ENCODE results near the gene SMC1B.

The SMC1B gene, protein sequence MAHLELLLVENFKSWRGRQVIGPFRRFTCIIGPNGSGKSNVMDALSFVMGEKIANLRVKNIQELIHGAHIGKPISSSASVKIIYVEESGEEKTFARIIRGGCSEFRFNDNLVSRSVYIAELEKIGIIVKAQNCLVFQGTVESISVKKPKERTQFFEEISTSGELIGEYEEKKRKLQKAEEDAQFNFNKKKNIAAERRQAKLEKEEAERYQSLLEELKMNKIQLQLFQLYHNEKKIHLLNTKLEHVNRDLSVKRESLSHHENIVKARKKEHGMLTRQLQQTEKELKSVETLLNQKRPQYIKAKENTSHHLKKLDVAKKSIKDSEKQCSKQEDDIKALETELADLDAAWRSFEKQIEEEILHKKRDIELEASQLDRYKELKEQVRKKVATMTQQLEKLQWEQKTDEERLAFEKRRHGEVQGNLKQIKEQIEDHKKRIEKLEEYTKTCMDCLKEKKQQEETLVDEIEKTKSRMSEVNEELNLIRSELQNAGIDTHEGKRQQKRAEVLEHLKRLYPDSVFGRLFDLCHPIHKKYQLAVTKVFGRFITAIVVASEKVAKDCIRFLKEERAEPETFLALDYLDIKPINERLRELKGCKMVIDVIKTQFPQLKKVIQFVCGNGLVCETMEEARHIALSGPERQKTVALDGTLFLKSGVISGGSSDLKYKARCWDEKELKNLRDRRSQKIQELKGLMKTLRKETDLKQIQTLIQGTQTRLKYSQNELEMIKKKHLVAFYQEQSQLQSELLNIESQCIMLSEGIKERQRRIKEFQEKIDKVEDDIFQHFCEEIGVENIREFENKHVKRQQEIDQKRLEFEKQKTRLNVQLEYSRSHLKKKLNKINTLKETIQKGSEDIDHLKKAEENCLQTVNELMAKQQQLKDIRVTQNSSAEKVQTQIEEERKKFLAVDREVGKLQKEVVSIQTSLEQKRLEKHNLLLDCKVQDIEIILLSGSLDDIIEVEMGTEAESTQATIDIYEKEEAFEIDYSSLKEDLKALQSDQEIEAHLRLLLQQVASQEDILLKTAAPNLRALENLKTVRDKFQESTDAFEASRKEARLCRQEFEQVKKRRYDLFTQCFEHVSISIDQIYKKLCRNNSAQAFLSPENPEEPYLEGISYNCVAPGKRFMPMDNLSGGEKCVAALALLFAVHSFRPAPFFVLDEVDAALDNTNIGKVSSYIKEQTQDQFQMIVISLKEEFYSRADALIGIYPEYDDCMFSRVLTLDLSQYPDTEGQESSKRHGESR

DNA sequence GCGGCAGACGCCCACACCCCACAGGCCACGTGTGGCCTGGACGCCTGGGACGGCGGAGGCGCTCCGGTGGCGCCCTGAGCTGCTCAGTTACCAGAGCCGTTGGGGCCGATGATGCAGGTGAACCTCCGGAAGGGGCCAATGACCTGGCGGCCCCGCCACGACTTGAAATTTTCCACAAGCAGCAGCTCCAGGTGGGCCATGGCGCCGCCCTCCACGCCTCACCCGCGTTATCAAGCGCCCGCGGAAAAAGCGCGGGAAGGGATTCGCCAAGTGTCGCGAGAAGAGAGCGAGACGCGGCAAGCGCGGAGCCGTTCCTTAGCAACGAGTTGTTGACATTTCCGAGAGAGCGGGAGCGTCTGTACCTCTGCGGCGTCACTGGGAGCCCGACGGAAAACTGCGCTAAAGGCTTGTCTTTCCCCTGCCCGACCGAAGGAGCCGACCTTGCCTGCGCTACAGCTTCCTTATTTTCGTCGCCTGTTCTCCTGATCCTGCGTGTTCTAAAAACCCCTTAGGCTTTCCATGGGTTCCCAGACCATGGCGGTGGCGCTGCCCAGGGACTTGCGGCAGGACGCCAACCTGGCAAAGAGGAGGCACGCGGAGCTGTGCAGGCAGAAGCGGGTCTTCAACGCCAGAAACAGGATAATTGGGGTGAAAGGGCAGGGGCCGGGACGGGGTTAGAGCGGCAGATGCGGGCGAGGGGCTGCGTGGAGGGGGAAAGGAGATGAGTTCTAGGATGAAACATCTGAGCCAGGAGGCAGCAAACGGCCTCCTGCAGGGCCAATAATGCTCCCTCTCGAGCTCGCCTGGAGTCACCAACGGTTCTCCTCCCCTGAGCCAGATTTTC, at the start of gene SMC1B, which contains the start of gene RIBC2:
SMC1B (minus strand) TSS at position 232 of the 844 bp plus-strand sequence; CDS start at position 200, 32 bp downstream.
RIBC2 (plus strand) TSS at position 326 of the 844 bp plus-strand sequence; CDS start at position 520, 194 bp downstream.
- peak within 1 kb of the TSS; percentile 85 for H3K27ac Mint-ChIP-seq

DNA sequence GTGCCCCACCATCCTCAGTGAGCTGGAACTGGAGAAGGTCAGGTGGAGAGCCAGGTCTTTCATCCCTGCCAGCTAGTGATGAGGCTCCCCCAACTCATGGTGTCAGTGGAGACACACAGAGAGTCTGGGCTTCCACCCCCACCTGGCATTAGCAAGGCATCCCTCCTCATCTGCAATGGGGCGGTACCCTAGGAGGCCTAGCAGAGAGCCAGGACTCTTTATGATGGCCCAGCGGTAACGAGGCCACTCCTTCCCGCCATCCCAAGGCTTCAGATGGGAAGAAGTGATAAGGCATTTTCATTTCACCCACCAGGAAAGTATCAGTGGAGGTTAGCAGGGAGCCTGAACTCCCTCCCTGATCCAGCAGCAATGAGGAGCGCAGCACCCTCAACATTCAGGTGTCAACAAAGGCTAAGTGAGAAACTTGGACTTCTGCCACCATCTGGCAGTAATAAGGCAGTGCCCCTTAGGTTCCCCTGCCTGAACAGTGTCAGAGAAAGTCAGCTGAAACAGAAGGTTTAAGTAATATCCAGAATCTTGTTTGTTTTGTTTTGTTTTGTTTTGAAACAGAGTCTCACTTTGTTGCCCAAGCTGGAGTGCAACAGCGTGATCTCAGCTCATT, 48.7 kb upstream of the SMC1B start:
- no peaks in the 10 kb centered on the region for H3K4me1 Mint-ChIP-seq (ENCODE audit: low read depth)
- H3K4me3 Mint-ChIP-seq: no peak overlapping the region
- DNase-seq: no peak
- H3K27me3 Mint-ChIP-seq: peaks cover 12% of the 10 kb centered on the region
- H3K36me3 Mint-ChIP-seq (ENCODE audit: low read depth): no peaks in the 10 kb centered on the region
- peaks cover 4% of the 10 kb centered on the region for H3K9me3 Mint-ChIP-seq
- no peak overlapping the region for H3K27ac Mint-ChIP-seq

More for the DNA sequence above, at the start of gene SMC1B, which contains the start of gene RIBC2:
- Mint-ChIP-seq H3K36me3 (ENCODE audit: low read depth) (peaks cover 18% of the 10 kb centered on the region), H3K4me1 (ENCODE audit: low read depth) (peaks cover 16% of the 10 kb centered on the region), H3K9me3 (no peaks in the 10 kb centered on the region), H3K27me3 (peaks cover 9% of the 10 kb centered on the region), H3K4me3 (peak within 1 kb of the TSS; percentile 81)
- peak; percentile 87 for DNase-seq

DNA sequence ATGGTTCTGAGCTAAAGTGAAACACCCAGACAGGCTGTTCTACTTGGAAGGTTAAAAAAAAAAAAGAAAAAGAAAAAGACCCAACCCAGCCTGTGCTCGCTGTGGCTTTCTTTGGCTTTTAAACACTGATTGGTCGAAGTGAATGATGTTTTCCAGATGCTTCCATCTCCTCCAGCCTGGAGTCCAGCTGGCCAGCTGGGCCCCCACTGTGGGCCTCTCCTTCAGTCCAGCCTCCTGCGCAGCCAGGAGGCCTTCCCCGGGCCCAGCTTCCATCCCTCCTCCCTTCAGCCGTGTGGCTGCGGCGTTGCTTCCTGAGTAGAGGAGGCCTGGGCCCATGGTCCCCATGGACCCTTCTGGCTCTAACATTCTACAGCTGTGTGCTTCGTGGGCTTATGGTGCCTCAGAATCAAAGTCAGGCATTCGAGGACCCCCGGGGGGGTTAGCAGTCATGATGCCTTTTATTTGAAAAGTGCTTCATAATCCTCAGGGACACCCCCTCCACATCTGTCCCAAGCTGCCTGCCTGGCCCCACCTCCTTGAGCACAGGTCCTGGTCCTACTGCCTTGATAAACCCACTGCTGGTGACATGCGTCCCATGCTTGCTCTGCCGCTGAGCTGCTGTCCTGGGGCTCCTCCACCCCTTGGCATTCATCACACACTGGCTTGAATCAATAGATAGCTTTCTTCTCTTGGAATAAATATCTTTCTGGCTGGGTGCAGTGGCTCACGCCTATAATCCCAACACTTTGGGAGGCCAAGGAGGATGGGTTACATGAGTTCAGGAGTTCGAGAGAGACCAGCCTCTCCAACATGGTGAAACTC, 47.1 kb upstream of the SMC1B start:
- Mint-ChIP-seq H3K27me3 (peaks cover 14% of the 10 kb centered on the region), H3K4me3 (no peak overlapping the region), H3K27ac (no peak overlapping the region), H3K4me1 (ENCODE audit: low read depth) (no peaks in the 10 kb centered on the region), H3K36me3 (ENCODE audit: low read depth) (no peaks in the 10 kb centered on the region), H3K9me3 (no peaks in the 10 kb centered on the region)
- no peak for DNase-seq

DNA sequence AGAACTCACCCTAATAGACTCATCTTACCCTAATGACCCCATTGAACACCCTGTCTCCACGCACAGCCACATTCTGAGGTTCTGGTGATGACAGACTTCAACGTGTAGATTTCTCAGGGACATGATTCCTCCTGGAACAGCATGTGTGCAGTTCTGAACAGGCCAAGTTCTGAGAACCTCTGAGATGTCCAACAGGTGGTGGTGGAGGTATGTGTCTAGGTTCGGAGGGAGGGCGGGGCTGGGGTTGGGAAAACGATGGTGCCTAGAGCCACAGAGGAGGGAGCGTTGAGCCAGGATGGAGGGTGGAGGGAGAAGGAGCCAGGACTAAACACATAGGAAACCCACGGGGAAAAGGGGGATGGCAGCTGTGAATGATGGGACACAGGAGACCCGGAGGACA, 45.8 kb upstream of the SMC1B start:
- no peaks in the 10 kb centered on the region for H3K9me3 Mint-ChIP-seq
- H3K27me3 Mint-ChIP-seq: peaks cover 7% of the 10 kb centered on the region
- H3K4me1 Mint-ChIP-seq (ENCODE audit: low read depth): no peaks in the 10 kb centered on the region
- H3K4me3 Mint-ChIP-seq: no peak overlapping the region
- no peak for DNase-seq
- H3K27ac Mint-ChIP-seq: no peak overlapping the region
- no peaks in the 10 kb centered on the region for H3K36me3 Mint-ChIP-seq (ENCODE audit: low read depth)

DNA sequence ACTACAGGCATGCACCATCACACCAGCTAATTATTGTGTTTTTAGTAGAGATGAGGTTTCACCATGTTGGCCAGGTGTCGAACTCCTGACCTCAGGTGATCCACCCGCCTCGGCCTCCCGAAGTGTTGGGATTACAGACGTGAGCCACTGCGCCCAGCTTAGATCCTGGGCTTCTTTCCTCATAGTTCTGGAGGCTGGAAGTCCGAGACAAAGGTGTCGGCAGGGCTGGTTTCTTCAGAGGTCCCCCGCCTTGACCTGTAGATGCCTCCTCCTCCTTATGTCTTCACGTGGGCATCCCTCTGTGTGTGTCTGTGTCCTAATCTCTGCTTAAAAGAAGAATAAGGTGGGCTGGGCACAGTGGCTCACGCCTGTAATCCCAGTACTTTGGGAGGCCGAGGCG, 45.1 kb upstream of the SMC1B start:
- Mint-ChIP-seq H3K4me3 (no peak overlapping the region), H3K4me1 (ENCODE audit: low read depth) (no peaks in the 10 kb centered on the region), H3K27me3 (peaks cover 7% of the 10 kb centered on the region), H3K36me3 (ENCODE audit: low read depth) (no peaks in the 10 kb centered on the region), H3K9me3 (no peaks in the 10 kb centered on the region), H3K27ac (no peak overlapping the region)
- no peak for DNase-seq

DNA sequence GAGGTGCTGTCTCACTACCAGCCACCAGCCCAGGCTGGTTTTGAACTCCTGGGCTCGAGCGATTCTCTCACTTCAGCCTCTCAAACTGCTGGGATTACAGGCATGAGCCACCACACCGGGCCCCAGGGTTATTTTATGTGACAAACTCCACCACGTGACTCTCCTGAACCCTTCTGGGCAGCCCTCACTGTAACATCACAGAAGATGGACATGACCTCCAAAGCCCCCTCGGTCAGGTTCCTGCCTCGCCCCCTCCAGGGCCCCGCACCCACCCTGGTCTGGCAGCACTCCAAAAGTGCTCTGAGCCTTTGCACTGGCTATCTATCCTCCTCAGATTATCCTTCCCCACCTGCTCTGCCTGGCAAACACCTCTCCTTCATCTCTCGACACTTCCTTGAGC, 43.4 kb upstream of the SMC1B start:
- no peak overlapping the region for H3K27ac Mint-ChIP-seq
- peaks cover 13% of the 10 kb centered on the region for H3K27me3 Mint-ChIP-seq
- DNase-seq: no peak
- H3K4me3 Mint-ChIP-seq: no peak overlapping the region
- no peaks in the 10 kb centered on the region for H3K4me1 Mint-ChIP-seq (ENCODE audit: low read depth)
- no peaks in the 10 kb centered on the region for H3K9me3 Mint-ChIP-seq
- H3K36me3 Mint-ChIP-seq (ENCODE audit: low read depth): no peaks in the 10 kb centered on the region

DNA sequence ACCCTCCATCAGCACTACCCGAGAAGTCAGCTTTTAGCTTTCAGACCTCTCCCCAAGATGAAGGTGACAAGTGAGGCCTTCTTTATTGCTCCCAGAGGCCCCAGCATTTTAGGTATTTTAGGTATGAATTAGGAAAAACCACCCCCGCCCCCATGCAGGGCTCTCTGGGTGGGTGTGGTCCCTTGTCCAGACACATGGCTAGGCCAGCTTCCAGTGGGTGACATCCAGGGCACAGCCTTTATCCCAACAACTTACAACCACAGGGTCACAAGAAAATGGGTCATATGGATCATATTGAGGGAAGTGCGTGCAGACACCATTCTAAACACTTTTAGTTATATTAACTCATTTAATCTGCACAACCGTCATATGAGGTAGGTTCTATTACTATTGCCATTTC, 42.2 kb upstream of the SMC1B start:
- no peak overlapping the region for H3K4me3 Mint-ChIP-seq
- no peaks in the 10 kb centered on the region for H3K9me3 Mint-ChIP-seq
- H3K27ac Mint-ChIP-seq: no peak overlapping the region
- DNase-seq: no peak
- no peaks in the 10 kb centered on the region for H3K4me1 Mint-ChIP-seq (ENCODE audit: low read depth)
- H3K27me3 Mint-ChIP-seq: peaks cover 15% of the 10 kb centered on the region
- no peaks in the 10 kb centered on the region for H3K36me3 Mint-ChIP-seq (ENCODE audit: low read depth)

DNA sequence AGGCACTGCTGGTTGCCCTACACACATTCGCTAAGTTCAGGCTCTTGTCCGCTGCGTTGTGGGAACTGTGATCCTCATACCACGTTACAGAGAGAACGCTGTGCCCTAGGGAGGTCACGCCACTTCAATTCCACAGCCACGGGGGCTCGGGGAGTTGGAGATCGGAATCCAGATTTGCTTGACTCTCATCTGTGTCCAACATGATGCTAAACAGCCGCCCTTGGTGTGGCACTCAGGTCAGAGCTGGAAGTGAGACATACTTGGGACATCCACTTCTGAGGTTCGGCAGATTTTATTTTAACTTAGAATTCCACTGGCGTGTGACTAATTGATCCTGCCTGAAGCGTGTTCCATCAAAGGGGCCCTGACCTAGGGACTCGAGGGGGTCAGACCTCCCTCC, 41.8 kb upstream of the SMC1B start:
- Mint-ChIP-seq H3K36me3 (ENCODE audit: low read depth) (no peaks in the 10 kb centered on the region), H3K27me3 (peaks cover 15% of the 10 kb centered on the region), H3K4me1 (ENCODE audit: low read depth) (no peaks in the 10 kb centered on the region), H3K9me3 (no peaks in the 10 kb centered on the region), H3K4me3 (no peak overlapping the region), H3K27ac (no peak overlapping the region)
- DNase-seq: no peak

DNA sequence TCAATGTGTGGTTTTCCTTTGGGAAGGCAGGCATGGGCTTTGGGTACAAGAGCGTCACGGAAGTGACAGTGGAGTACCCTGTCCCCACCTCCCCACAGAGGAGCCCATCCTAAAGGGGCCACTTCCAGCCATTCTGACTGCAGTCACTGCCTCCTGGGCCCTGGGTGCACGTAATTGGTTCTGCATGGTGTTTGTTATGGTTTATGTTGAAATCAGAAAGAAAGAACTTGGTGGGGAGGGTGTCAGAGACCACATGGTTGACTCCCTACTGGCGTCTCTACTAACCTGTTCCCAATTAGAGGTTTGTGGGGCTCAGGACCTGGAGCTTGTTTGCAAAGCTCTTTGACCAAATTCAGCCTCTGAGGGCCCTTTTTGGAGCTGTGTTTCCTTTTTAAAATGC, 40.9 kb upstream of the SMC1B start:
- no peaks in the 10 kb centered on the region for H3K36me3 Mint-ChIP-seq (ENCODE audit: low read depth)

DNA sequence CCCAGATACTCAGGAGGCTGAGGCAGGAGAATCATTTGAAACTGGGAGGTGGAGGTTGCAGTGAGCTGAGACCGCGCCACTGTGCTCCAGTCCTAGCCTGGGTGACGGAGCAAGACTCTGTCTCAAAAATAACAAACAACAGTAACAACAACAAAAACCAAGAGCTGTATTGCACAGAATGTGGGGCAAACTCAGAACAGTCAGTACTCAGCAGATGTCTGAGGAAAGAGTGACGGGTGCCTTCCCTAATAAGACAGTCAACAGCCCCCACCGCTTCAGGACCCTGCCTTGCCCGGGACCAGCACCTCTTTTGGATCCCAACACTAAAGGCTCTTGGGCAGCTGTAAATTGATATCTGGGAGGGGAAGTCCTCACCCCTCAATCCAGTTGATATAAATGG, 40.4 kb upstream of the SMC1B start:
- H3K9me3 Mint-ChIP-seq: no peaks in the 10 kb centered on the region
- H3K4me3 Mint-ChIP-seq: no peak overlapping the region
- H3K36me3 Mint-ChIP-seq (ENCODE audit: low read depth): no peaks in the 10 kb centered on the region
- H3K27me3 Mint-ChIP-seq: peaks cover 15% of the 10 kb centered on the region
- no peak for DNase-seq
- no peaks in the 10 kb centered on the region for H3K4me1 Mint-ChIP-seq (ENCODE audit: low read depth)
- H3K27ac Mint-ChIP-seq: no peak overlapping the region

More for the DNA sequence above, 40.9 kb upstream of the SMC1B start:
- Mint-ChIP-seq H3K4me3 (no peak overlapping the region), H3K27ac (no peak overlapping the region), H3K4me1 (ENCODE audit: low read depth) (no peaks in the 10 kb centered on the region), H3K27me3 (peaks cover 15% of the 10 kb centered on the region), H3K9me3 (no peaks in the 10 kb centered on the region)
- no peak for DNase-seq

DNA sequence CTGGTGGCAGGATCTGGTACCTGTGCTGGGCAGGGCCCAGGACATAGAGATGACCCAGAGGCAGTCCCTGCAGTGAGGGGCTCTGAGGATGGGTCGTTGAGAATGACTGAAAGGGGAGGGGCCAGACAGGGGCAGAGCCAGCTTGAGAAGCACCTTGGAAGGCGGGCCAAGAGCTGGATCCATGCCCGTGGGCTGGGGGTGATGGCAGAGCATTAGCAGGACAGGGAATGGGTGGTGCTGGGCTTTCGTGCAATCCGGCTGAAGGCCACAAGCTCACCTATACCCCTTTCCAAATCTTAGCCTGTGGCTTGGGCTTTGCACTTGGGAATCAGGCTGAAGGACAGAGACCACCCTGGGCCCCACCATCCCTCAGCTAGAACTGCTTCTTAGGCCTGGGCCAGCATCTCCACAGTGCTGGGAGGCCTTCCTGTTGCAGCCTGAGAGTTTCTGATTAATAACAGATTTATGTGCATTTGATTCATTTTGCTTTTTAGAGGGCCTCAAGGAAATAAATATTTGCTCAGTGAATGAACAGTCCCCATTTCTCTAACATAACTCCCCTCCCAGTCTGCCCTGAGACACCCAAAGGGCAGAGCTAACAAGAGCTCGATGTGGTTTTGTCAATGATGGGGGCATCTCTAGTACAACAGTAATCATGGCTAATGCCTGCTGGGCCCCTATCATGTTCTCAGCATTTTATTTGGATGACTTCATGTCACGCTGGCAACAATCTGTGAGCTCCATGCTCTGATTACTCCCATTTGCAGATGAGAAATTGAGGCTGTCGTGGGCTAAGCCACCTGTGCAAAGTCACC, 39.4 kb upstream of the SMC1B start:
- H3K27ac Mint-ChIP-seq: no peak overlapping the region
- peaks cover 15% of the 10 kb centered on the region for H3K27me3 Mint-ChIP-seq
- H3K4me1 Mint-ChIP-seq (ENCODE audit: low read depth): no peaks in the 10 kb centered on the region
- H3K9me3 Mint-ChIP-seq: no peaks in the 10 kb centered on the region
- no peak for DNase-seq
- H3K4me3 Mint-ChIP-seq: no peak overlapping the region
- no peaks in the 10 kb centered on the region for H3K36me3 Mint-ChIP-seq (ENCODE audit: low read depth)

DNA sequence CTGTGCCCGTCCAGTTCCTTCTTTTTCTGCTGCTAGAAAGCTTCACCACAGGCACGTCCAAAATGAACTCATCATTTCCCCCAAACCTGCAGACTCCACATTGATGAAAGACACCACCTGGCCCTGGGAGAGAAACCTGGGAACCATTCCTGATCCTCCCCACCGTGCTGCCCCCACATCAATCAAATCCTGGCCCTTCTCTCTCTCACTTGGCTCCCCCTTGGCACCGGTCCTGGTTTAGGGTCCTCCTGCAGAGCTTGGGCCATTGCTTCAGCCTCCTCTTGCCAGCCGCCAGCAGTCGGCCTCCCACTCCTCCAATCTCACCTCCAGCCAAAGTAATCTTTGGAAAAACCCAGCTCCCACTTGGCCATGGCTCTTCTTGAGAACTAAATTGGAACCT, 38.6 kb upstream of the SMC1B start:
- Mint-ChIP-seq H3K9me3 (no peaks in the 10 kb centered on the region), H3K36me3 (ENCODE audit: low read depth) (no peaks in the 10 kb centered on the region), H3K4me3 (no peak overlapping the region), H3K27ac (no peak overlapping the region), H3K4me1 (ENCODE audit: low read depth) (no peaks in the 10 kb centered on the region), H3K27me3 (peaks cover 10% of the 10 kb centered on the region)
- no peak for DNase-seq
